MG63 (cell line): ENCODE data around the gene VAMP1. TPM values are rescaled to one million over a fixed set of nuclear protein-coding genes. Genes with fewer than 3 reads are reported as not detected.

ENCODE experiments used
- DNase-seq: peaks from one replicate; pipeline ENCODE4 v3.0.0-alpha.2; 2020
- H3K27me3 ChIP-seq: fragments of 250-450 bp; sonication (Bioruptor Pico); 2 replicates; pipeline ENCODE4 v1.5.1; 2020; ENCODE audit warnings: mild to moderate bottlenecking, moderate library complexity
- H3K36me3 ChIP-seq: fragments of 250-450 bp; sonication (Bioruptor Pico); 2 replicates; pipeline ENCODE4 v1.5.1; 2020; ENCODE audit warnings: mild to moderate bottlenecking, moderate library complexity
- H3K4me3 ChIP-seq: fragments of 250-450 bp; sonication (Bioruptor Pico); 2 replicates; pipeline ENCODE4 v1.5.1; 2020; ENCODE audit warnings: mild to moderate bottlenecking, moderate library complexity
- H3K9me3 ChIP-seq: fragments of 250-450 bp; sonication (Bioruptor Pico); 2 replicates; pipeline ENCODE4 v1.5.1; 2020; ENCODE audit warnings: mild to moderate bottlenecking, moderate library complexity
- total RNA-seq: library from RNA; depleted of rRNA; stranded (reverse); fragments of >200 nt; shearing (Covaris generic); gene quantifications from 2 replicates; pipeline ENCODE4 v1.2.3, GENCODE V29; 2014; ENCODE audit warnings: low replicate concordance; rRNA removed

The VAMP1 gene
- total RNA-seq, 1 experiment from 2014 or later = 15.3 TPM

GRCh38 chr12:6423267-6424007, 47.0 kb downstream of the VAMP1 start:
- H3K4me3 ChIP-seq = no peak overlapping the region
- H3K27me3 ChIP-seq = no peaks in the 10 kb centered on the region
- H3K36me3 ChIP-seq = no peaks in the 10 kb centered on the region
- peak; percentile 76 for DNase-seq
- no peaks in the 10 kb centered on the region for H3K9me3 ChIP-seq

- Histone ChIP-seq H3K9me3 (no peaks in the 10 kb centered on the region), H3K36me3 (peaks cover 4% of the 10 kb centered on the region; the same call in 1 of the 2 replicates), H3K27me3 (no peaks in the 10 kb centered on the region), H3K4me3 (no peak overlapping the region)
- DNase-seq = no peak
Observed at GRCh38 chr12:6420364-6420763, 50.1 kb downstream of the VAMP1 start.

- no peak for DNase-seq
- no peaks in the 10 kb centered on the region for H3K27me3 ChIP-seq
Observed at GRCh38 chr12:6418796-6419195, 51.7 kb downstream of the VAMP1 start.

DNA sequence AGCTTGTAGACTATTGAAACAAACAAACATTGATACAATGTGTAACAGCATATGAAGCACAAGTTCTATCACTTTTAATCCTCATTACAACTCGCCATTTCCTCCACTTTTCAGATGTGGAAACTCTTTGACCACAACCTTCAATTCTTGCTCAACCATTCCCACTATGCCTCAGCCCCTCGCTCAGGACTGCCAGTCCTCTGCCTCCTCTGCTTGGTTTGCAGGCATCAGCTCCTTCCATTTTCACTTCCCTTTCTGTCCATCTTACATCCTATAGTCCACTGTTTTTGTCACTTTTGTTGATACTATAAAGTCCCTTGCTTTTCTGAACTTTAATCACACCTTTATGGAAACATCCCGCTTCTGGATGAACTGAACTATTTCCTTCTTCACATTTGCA, 53.9 kb downstream of the VAMP1 start:
- no peaks in the 10 kb centered on the region for H3K9me3 ChIP-seq
- H3K4me3 ChIP-seq = no peak overlapping the region
- no peak for DNase-seq
- H3K27me3 ChIP-seq = no peaks in the 10 kb centered on the region
- peaks cover 23% of the 10 kb centered on the region for H3K36me3 ChIP-seq

More at GRCh38 chr12:6418796-6419195, 51.7 kb downstream of the VAMP1 start:
- Histone ChIP-seq H3K4me3 (no peak overlapping the region), H3K36me3 (peaks cover 14% of the 10 kb centered on the region), H3K9me3 (no peaks in the 10 kb centered on the region)

Other genes with a start within 250 kb of the VAMP1 start
- not detected in 2 replicates for gene PLEKHG6, start 160.0 kb downstream of the VAMP1 start, total RNA-seq
- gene TNFRSF1A, start 128.6 kb downstream of the VAMP1 start, total RNA-seq = 181 and 208 TPM in 2 replicates
- gene SCNN1A, start 95.1 kb downstream of the VAMP1 start, total RNA-seq = 0.07 and 0.66 TPM in 2 replicates
- gene LTBR, start 86.5 kb downstream of the VAMP1 start, total RNA-seq = 35.0 and 61.5 TPM in 2 replicates
- gene CD27, start 25.7 kb downstream of the VAMP1 start, total RNA-seq = not detected in 2 replicates
- gene TAPBPL, start 18.6 kb downstream of the VAMP1 start, total RNA-seq = 2.2 TPM in 1 of 2 replicates, not detected in the other
- gene MRPL51, start 22.6 kb upstream of the VAMP1 start, total RNA-seq = 140 and 315 TPM in 2 replicates
- 60.2 and 95.9 TPM in 2 replicates for gene NCAPD2, start 23.4 kb upstream of the VAMP1 start, total RNA-seq
- gene GAPDH, start 63.8 kb upstream of the VAMP1 start, total RNA-seq = 4,502 and 8,561 TPM in 2 replicates
- 6.1 and 13.2 TPM in 2 replicates for gene IFFO1, start 85.4 kb upstream of the VAMP1 start, total RNA-seq
- gene NOP2, start 97.6 kb upstream of the VAMP1 start, total RNA-seq = 64.5 and 90.4 TPM in 2 replicates
- gene CHD4, start 136.7 kb upstream of the VAMP1 start, total RNA-seq = 155 and 166 TPM in 2 replicates
- gene LPAR5, start 165.3 kb upstream of the VAMP1 start, total RNA-seq = 0.03 TPM in 1 of 2 replicates, not detected in the other
- gene ACRBP, start 176.8 kb upstream of the VAMP1 start, total RNA-seq = not detected in 2 replicates
- gene ING4, start 192.4 kb upstream of the VAMP1 start, total RNA-seq = 30.1 and 33.1 TPM in 2 replicates
- gene ZNF384, start 218.7 kb upstream of the VAMP1 start, total RNA-seq = 9.3 and 21.9 TPM in 2 replicates
- gene PIANP, start 230.1 kb upstream of the VAMP1 start, total RNA-seq = not detected in 2 replicates